Adrenal gland (tissue), 12 donors: ENCODE results near the gene NSD1. TPM values are rescaled to one million over a fixed set of nuclear protein-coding genes. Genes with fewer than 3 reads are reported as not detected.

ENCODE experiments used
- DNase-seq, 7 donors: peaks; one replicate each; pipeline ENCODE4 v3.0.0-alpha.2; 2019 to 2020
- H3K27ac ChIP-seq, 5 donors: fragments of 200-600 bp; sonication (generic) in 4 of 5; 1 replicate in 3 of 5; 2 replicates in 2 of 5; pipeline versions ENCODE4 v1.5.1 to v1.8.0; 2016 to 2020; ENCODE audit warnings: mild to moderate bottlenecking in 1 of 5
- H3K27me3 ChIP-seq: fragments of 200-600 bp; 2 replicates; pipeline ENCODE4 v1.8.0; 2021
- H3K36me3 ChIP-seq, 2 donors: fragments of 200-600 bp; replicated peaks in 1 of 2; 1 replicate in 1 of 2; 2 replicates in 1 of 2; pipeline versions ENCODE4 v1.5.1 to v1.8.0; 2018 to 2022
- H3K4me1 ChIP-seq, 2 donors: fragments of 200-600 bp; replicated peaks in 1 of 2; 1 replicate in 1 of 2; 2 replicates in 1 of 2; pipeline versions ENCODE4 v1.5.1 to v1.8.0; 2018 to 2021
- H3K4me3 ChIP-seq, 4 donors: fragments of 200-600 bp; sonication (generic) in 3 of 4; one replicate each; pipeline ENCODE4 v1.5.1; 2016 to 2018
- H3K9me3 ChIP-seq, 3 donors: fragments of 200-600 bp; sonication (generic) in 1 of 3; replicated peaks in 1 of 3; 1 replicate in 2 of 3; 2 replicates in 1 of 3; pipeline versions ENCODE4 v1.5.1 to v1.8.0; 2016 to 2021
- POLR2A ChIP-seq, 2 donors: fragments of 450-650 bp; IDR thresholded peaks; one replicate each; pipeline ENCODE4 v1.6.1; 2017; ENCODE audit warnings: antibody characterized with exemption in 2 of 2, mild to moderate bottlenecking in 2 of 2, moderate library complexity in 1 of 2
- WGBS, 4 donors: extraction: QIAGEN DNeasy Blood & Tissue Kit in 2 of 4; methylation state at CpG; one replicate each; pipeline versions ENCODE4 v1.1.5 to v1.1.7; 2013 to 2017; 5-methylcytosine and 5-hydroxymethylcytosine counted together
- intact Hi-C, 2 donors: fragments of 100-400 bp; cut with DNase I; formaldehyde crosslinking; loops; one replicate each; pipeline versions ENCODE4 v1.14.1 to v1.15.0; 2022 to 2023
- polyA plus RNA-seq, 3 donors: library from polyadenylated mRNA; stranded (reverse); fragments of 200-250 nt in 2 of 3; fragments of 350-450 nt in 1 of 3; fragmentation: Illumina TruSeq in 1 of 3; extraction: RNeasy Lipid Tissue Mini Kit (QIAGEN cat#74804) in 1 of 3; gene quantifications; one replicate each; pipeline ENCODE4 v1.2.3, GENCODE V29; 2013 to 2014
- total RNA-seq, 9 donors: library from RNA; depleted of rRNA in 4 of 9; stranded (reverse); fragments of >200 nt in 4 of 9; fragments of 120-200 nt in 1 of 9; fragmentation: NEBNext Ultra II Directional in 1 of 9; extraction: Animal tissue kit (Norgen Biotek cat#: 25700) in 1 of 9; gene quantifications; one replicate each; pipeline versions ENCODE4 v1.1.0 to v1.2.4, GENCODE V29; 2013 to 2023
- TF ChIP-seq, protein P1 (sequence below), 6 experiments: fragments of 450-650 bp in 4 of 6; fragments of 200-600 bp in 2 of 6; sonication (generic) in 1 of 6; IDR thresholded peaks; 1 replicate in 5 of 6; 2 replicates in 1 of 6; pipeline versions ENCODE4 v1.5.1 to v1.8.0; 2016 to 2021; ENCODE audit warnings: antibody characterized with exemption in 6 of 6, mild to moderate bottlenecking in 2 of 6, moderate library complexity in 1 of 6
- donor health status: healthy with polysubstance abuse.
- donor health status: Bipolar disorder and iron deficiency.
- donor health status: DM: yes; HTN: yes; CAD: no.
- donor health status: DM: no; HTN: no; CAD: no.
- donor health status: DM: no; HTN: no; CAD: no.
- donor health status: DM: yes; HTN: yes; CAD: no.

The NSD1 gene
- total and polyA plus RNA-seq, 12 donors = 6.4 to 73.9 (median 44.3) TPM

DNA sequence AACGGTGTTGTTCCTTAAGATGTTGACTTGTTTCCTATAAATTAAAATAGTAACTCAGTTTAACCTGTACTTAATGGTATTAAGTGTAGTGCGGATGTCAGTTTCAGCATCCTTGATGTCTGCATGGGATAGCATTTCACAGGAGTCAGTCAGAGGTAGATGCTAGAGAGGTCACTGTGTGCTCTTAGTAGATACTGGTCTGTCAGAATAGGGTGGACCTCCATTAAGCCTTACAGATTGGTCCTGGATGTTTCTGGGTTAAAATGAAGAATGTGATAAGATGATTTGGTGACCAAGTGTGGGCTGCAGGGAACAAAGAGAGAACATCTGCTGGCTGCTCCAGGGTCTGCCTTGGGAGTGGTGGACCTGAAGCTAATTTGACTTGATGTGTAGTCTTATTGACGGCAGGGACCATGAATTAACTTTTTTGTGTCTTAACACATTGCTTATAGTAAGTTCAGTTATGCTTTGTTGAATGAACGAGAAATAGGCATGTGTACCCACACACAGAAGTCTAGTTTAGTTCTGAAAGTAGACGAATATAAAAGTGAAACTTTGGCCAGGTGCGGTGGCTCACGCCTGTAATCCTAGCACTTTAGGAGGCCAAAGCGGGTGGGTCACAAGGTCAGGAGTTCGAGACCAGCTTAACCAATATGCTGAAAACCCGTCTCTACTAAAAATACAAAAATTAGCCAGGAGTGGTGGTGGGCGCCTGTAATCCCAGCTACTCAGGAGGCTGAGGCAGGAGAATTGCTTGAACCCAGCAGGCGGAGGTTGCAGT lies 157.4 kb downstream of the NSD1 start:
- WGBS, 4 donors = 93 to 95% (median 94%) methylated on average over 12 of the region's 12 CpGs
- intact Hi-C loops = no loop called here
- H3K4me3 ChIP-seq = no peak overlapping the region
- TF ChIP-seq POLR2A (IDR thresholded peaks at IDR 0.05) = no peak
- TF ChIP-seq, protein P1, sequence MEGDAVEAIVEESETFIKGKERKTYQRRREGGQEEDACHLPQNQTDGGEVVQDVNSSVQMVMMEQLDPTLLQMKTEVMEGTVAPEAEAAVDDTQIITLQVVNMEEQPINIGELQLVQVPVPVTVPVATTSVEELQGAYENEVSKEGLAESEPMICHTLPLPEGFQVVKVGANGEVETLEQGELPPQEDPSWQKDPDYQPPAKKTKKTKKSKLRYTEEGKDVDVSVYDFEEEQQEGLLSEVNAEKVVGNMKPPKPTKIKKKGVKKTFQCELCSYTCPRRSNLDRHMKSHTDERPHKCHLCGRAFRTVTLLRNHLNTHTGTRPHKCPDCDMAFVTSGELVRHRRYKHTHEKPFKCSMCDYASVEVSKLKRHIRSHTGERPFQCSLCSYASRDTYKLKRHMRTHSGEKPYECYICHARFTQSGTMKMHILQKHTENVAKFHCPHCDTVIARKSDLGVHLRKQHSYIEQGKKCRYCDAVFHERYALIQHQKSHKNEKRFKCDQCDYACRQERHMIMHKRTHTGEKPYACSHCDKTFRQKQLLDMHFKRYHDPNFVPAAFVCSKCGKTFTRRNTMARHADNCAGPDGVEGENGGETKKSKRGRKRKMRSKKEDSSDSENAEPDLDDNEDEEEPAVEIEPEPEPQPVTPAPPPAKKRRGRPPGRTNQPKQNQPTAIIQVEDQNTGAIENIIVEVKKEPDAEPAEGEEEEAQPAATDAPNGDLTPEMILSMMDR (IDR thresholded peaks at IDR 0.05) = no peak
- no peak overlapping the region for H3K27ac ChIP-seq
- H3K9me3 ChIP-seq = no peaks in the 10 kb centered on the region
- no peaks in the 10 kb centered on the region for H3K27me3 ChIP-seq
- peaks cover 0 to 94% of the 10 kb centered on the region in 2 donors for H3K36me3 ChIP-seq
- peaks cover 0 to 1% of the 10 kb centered on the region in 2 donors for H3K4me1 ChIP-seq
- no peak for DNase-seq

DNA sequence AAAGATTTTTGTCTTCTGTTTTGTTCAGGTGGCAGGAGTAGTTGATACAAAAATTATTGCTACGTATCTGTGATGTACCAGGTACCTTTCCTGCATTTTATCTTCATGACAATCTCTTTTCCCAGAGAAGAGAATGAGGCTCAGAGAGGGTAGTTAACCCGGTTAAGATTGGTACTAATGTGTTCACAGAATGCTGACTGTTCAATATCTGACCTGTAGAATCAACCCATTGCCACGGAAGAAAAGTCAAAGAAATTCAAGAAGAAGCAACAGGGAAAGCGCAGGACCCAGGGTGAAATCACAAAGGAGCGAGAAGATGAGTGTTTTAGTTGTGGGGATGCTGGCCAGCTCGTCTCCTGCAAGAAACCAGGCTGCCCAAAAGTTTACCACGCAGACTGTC lies 158.2 kb downstream of the NSD1 start:
- 94 to 98% (median 96%) methylated on average over 7 of the region's 7 CpGs for WGBS, 4 donors
- intact Hi-C loops = no loop called here
- no peaks in the 10 kb centered on the region for H3K27me3 ChIP-seq
- H3K36me3 ChIP-seq = peaks cover 0 to 94% of the 10 kb centered on the region in 2 donors
- no peaks in the 10 kb centered on the region for H3K9me3 ChIP-seq
- H3K27ac ChIP-seq = no peak overlapping the region
- H3K4me3 ChIP-seq = no peak overlapping the region
- TF ChIP-seq POLR2A (IDR thresholded peaks at IDR 0.05) = no peak
- TF ChIP-seq, protein P1 (IDR thresholded peaks at IDR 0.05) = no peak
- H3K4me1 ChIP-seq = peaks cover 0 to 9% of the 10 kb centered on the region in 2 donors
- DNase-seq = no peak

- no peak overlapping the region for H3K4me3 ChIP-seq
- peaks cover 0 to 10% of the 10 kb centered on the region in 2 donors for H3K4me1 ChIP-seq
- no peaks in the 10 kb centered on the region for H3K27me3 ChIP-seq
- DNase-seq = no peak
- TF ChIP-seq POLR2A (IDR thresholded peaks at IDR 0.05) = no peak
- TF ChIP-seq, protein P1 (IDR thresholded peaks at IDR 0.05) = no peak
- no peak overlapping the region for H3K27ac ChIP-seq
- no peaks in the 10 kb centered on the region for H3K9me3 ChIP-seq
- intact Hi-C loops = no loop called here
- WGBS, 4 donors = 90 to 98% (median 93%) methylated on average over 7 to 12 of the region's 12 CpGs
- peaks cover 0 to 75% of the 10 kb centered on the region in 2 donors for H3K36me3 ChIP-seq
These were observed 160.4 kb downstream of the NSD1 start for GRCh38 chr5:177293819-177294581.

DNA sequence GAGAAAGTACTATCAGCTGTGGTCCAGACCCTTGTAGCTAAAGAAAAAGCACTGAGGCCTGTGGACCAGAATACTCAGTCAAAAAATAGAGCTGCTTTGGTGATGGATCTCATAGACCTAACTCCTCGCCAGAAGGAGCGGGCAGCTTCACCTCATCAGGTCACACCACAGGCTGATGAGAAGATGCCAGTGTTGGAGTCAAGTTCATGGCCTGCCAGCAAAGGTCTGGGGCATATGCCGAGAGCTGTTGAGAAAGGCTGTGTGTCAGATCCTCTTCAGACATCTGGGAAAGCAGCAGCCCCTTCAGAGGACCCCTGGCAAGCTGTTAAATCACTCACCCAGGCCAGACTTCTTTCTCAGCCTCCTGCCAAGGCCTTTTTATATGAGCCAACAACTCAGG lies 161.1 kb downstream of the NSD1 start:
- WGBS, 4 donors = 86 to 94% (median 91%) methylated on average over 3 of the region's 3 CpGs
- intact Hi-C loops = no loop called here
- H3K36me3 ChIP-seq = peaks cover 0 to 68% of the 10 kb centered on the region in 2 donors

More for the DNA sequence above, 161.1 kb downstream of the NSD1 start:
- Histone ChIP-seq H3K9me3 (no peaks in the 10 kb centered on the region), H3K27ac (no peak overlapping the region), H3K4me1 (peaks cover 0 to 10% of the 10 kb centered on the region in 2 donors), H3K4me3 (no peak overlapping the region), H3K27me3 (no peaks in the 10 kb centered on the region)
- DNase-seq = no peak
- TF ChIP-seq POLR2A (IDR thresholded peaks at IDR 0.05) = no peak
- TF ChIP-seq, protein P1 (IDR thresholded peaks at IDR 0.05) = no peak
